ENCODE measurements around the gene GRK7.
"Not testable (repeated sequence)": the region's sequence is repeated elsewhere in the genome, so short reads cannot be mapped to it uniquely, and the experiment has no call there.

Gene GRK7

DNA sequence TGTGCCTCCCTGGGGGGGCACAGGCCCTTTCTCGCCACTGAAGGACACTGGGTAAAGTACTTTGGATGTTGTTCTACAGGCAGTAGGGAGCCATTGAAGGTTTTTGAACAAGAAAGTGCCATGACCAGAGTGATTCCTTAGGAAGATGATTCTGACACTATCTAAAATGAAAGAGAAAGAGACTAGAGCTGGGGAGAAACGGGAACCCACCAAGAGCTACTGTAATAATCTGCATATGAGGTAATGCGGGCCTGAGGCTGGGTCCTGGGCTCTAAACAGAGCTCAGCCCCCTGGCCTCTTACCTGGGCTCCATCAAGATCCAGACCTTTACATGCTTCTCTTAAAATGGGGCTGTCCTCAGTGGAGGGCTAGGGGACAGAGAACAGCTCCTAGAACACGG is 24.9 kb downstream of the GRK7 start:
- no peak for DNase-seq (ENCODE audit: low spot score)
- in situ Hi-C loops (cut with MboI; ENCODE audit: low sequenced_read_pairs, unreplicated experiment), result no loop called here
- TF ChIP-seq CTCF (IDR thresholded peaks at IDR 0.05; ENCODE audit: borderline replicate concordance, control extremely low read depth, extremely low read depth, insufficient read depth, missing control alignments), result no peak

GRCh38 chr3:141788750-141789149 is 25.5 kb downstream of the GRK7 start:
- in situ Hi-C loops (cut with MboI; ENCODE audit: low sequenced_read_pairs, unreplicated experiment), result not testable (repeated sequence)

GRCh38 chr3:141789281-141789680 is 26.1 kb downstream of the GRK7 start:
- TF ChIP-seq CTCF (IDR thresholded peaks at IDR 0.05; ENCODE audit: borderline replicate concordance, control extremely low read depth, extremely low read depth, insufficient read depth, missing control alignments), result no peak
- in situ Hi-C loops (cut with MboI; ENCODE audit: low sequenced_read_pairs, unreplicated experiment), result no loop called here
- DNase-seq (ENCODE audit: low spot score), result no peak

More at GRCh38 chr3:141788750-141789149, 25.5 kb downstream of the GRK7 start:
- DNase-seq (ENCODE audit: low spot score), result not testable (repeated sequence)

DNA sequence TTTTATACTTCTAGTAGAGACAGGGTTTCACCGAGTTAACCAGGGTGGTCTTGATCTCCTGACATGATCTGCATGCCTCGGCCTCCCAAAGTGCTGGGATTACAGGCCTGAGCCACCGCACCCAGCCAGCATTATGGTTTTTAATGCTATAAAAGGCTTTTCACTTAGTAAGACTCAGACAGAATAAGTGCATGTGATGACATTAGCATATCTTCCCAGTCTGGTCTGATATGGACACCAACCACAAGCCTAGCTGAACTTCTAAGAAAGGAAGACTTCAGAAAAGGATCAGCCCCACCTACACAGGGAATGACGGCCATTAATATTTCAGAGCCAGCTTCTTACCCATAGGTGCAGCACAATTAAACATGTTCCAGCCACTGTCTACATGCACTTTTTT is 27.0 kb downstream of the GRK7 start:
- no peak for TF ChIP-seq CTCF (IDR thresholded peaks at IDR 0.05; ENCODE audit: borderline replicate concordance, control extremely low read depth, extremely low read depth, insufficient read depth, missing control alignments)
- DNase-seq (ENCODE audit: low spot score), result no peak
- in situ Hi-C loops (cut with MboI; ENCODE audit: low sequenced_read_pairs, unreplicated experiment), result no loop called here

- no peak for TF ChIP-seq CTCF (IDR thresholded peaks at IDR 0.05; ENCODE audit: borderline replicate concordance, control extremely low read depth, extremely low read depth, insufficient read depth, missing control alignments)
- in situ Hi-C loops (cut with MboI; ENCODE audit: low sequenced_read_pairs, unreplicated experiment), result no loop called here
- no peak for DNase-seq (ENCODE audit: low spot score)
Measured at GRCh38 chr3:141792495-141792894, 29.3 kb downstream of the GRK7 start.

DNA sequence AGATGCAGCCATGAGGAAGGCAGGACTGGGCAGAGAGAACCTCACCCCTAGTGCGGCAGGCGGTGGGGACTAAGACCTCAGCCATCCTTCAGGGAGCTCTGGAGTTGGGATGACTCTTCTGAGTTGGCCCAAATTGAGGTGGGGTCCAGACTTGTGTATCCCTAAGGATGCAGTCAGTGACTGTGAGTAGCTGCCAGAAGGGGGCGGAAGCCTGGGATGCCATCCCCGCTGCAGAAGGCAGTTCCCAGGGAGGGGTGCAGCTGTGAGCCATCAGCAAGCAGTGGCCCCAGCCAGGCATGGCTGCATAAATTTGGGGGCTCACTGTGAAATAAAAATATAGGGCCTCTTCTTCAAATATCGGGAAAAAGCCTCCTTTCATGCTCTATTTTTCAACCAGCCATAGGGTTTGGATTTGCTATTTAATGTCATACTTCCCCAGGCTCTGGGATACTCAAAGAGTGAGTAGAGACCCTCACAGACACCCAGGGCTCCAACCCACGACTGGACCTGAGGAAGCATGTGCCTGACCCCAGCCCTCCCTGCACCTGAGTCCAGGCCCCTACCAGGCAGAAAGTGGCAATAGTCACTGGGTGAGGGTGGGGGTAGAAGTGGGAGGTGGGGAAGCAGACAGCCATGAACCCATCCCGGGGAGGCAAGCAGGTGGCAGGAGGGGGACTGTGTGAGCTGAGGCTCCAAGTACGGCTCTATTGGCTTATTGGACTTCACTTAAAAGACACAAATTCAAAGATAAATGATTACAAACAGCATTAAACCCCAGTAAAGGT is 30.5 kb downstream of the GRK7 start:
- in situ Hi-C loops (cut with MboI; ENCODE audit: low sequenced_read_pairs, unreplicated experiment), result no loop called here
- DNase-seq (ENCODE audit: low spot score), result no peak
- no peak for TF ChIP-seq CTCF (IDR thresholded peaks at IDR 0.05; ENCODE audit: borderline replicate concordance, control extremely low read depth, extremely low read depth, insufficient read depth, missing control alignments)

GRCh38 chr3:141795276-141795675 is 32.1 kb downstream of the GRK7 start:
- no peak for DNase-seq (ENCODE audit: low spot score)
- no peak for TF ChIP-seq CTCF (IDR thresholded peaks at IDR 0.05; ENCODE audit: borderline replicate concordance, control extremely low read depth, extremely low read depth, insufficient read depth, missing control alignments)
- in situ Hi-C loops (cut with MboI; ENCODE audit: low sequenced_read_pairs, unreplicated experiment), result no loop called here
